C4-2B (cell line): ENCODE measurements around the gene KRT34.
"Not testable (repeated sequence)": the region's sequence is repeated elsewhere in the genome, so short reads cannot be mapped to it uniquely, and the experiment has no call there.

Source experiments
- CTCF ChIP-seq: fragments of 450-650 bp; conservative IDR thresholded peaks from 2 replicates; pipeline ENCODE4 v1.5.1; 2017; ENCODE audit warnings: mild to moderate bottlenecking
- ZFX ChIP-seq: fragments of 450-650 bp; IDR thresholded peaks from 2 replicates; pipeline ENCODE4 v1.6.1; 2017

GRCh38 chr17:41346421-41346820, 35.7 kb downstream of the KRT34 start:
- not testable (repeated sequence) for TF ChIP-seq CTCF, ZFX
